B cell (primary cell): ENCODE measurements around the gene PPP3CA. TPM values are rescaled to one million over a fixed set of nuclear protein-coding genes. Genes with fewer than 3 reads are reported as not detected.

ENCODE experiments used
- ATAC-seq: fragments of 200-7000 bp; cut with Tn5 transposase; one replicate; pipeline ENCODE4 v1.10.0; 2021; ENCODE audit warnings: low read depth, mild to moderate bottlenecking, moderate number of reproducible peaks, moderate library complexity
- CTCF ChIA-PET: fragments of 350-600 bp; sonication (Branson Sonifier 250); formaldehyde crosslinking; loops from one replicate; lab custom pipeline; 2021; ENCODE audit warnings: antibody characterized with exemption, inconsistent platforms; lab: Charles Lee
- POLR2A ChIA-PET: fragments of 350-600 bp; sonication (Branson Sonifier 250); formaldehyde crosslinking; loops from one replicate; lab custom pipeline; 2021; ENCODE audit warnings: antibody characterized with exemption; lab: Charles Lee
- DNase-seq: peaks from one replicate; pipeline ENCODE4 v3.0.0; 2013
- H2AFZ ChIP-seq: 2 replicates; pipeline ENCODE4 v1.6.1; 2012; ENCODE audit warnings: mild to moderate bottlenecking, low read depth, low read length; ENCODE audit not compliant: insufficient read depth, poor library complexity, severe bottlenecking
- H3K27ac ChIP-seq, 2 donors: 1 replicate in 1 of 2; 2 replicates in 1 of 2; pipeline ENCODE4 v1.5.1; 2012 to 2013; ENCODE audit warnings: low read length in 2 of 2, mild to moderate bottlenecking in 2 of 2, moderate library complexity in 1 of 2
- H3K27me3 ChIP-seq, 4 experiments: fragments of 200-600 bp in 1 of 4; sonication (generic) in 1 of 4; replicated peaks in 1 of 4; 1 replicate in 2 of 4; 2 replicates in 2 of 4; pipeline versions ENCODE4 v1.6.1 to v1.7.0; 2013 to 2016; ENCODE audit warnings: low read length in 3 of 4, mild to moderate bottlenecking in 2 of 4, mixed read lengths in 1 of 4, moderate library complexity in 1 of 4; ENCODE audit not compliant: insufficient read depth in 4 of 4, control insufficient read depth in 3 of 4; ENCODE audit errors: control extremely low read depth in 1 of 4
- H3K36me3 ChIP-seq, 2 experiments: replicated peaks in 1 of 2; 1 replicate in 1 of 2; 2 replicates in 1 of 2; pipeline versions ENCODE4 v1.6.1 to v1.7.1; 2013; ENCODE audit warnings: low read length in 1 of 2; ENCODE audit not compliant: insufficient read depth in 2 of 2, control insufficient read depth in 1 of 2; ENCODE audit errors: control extremely low read depth in 1 of 2, extremely low read depth in 1 of 2
- H3K4me1 ChIP-seq, 2 donors: fragments of 200-600 bp in 1 of 2; sonication (generic) in 1 of 2; 1 replicate in 1 of 2; 2 replicates in 1 of 2; pipeline versions ENCODE4 v1.5.1 to v1.6.1; 2013 to 2017; ENCODE audit warnings: low read length in 2 of 2; ENCODE audit not compliant: control insufficient read depth in 2 of 2, insufficient read depth in 2 of 2
- H3K4me2 ChIP-seq: replicated peaks from 2 replicates; pipeline ENCODE3; 2012; ENCODE audit warnings: mild to moderate bottlenecking, low read depth, low read length; ENCODE audit not compliant: poor library complexity, severe bottlenecking
- H3K4me3 ChIP-seq, 5 experiments: fragments of 200-600 bp in 1 of 5; sonication (generic) in 1 of 5; 1 replicate in 3 of 5; 2 replicates in 2 of 5; pipeline versions ENCODE4 v1.5.1 to v1.7.0; 2011 to 2016; ENCODE audit warnings: low read length in 4 of 5, mild to moderate bottlenecking in 4 of 5, low read depth in 2 of 5, control low read depth in 1 of 5, moderate library complexity in 1 of 5; ENCODE audit not compliant: insufficient read depth in 1 of 5; ENCODE audit errors: control extremely low read depth in 1 of 5, extremely low read depth in 1 of 5
- H3K79me2 ChIP-seq: fragments of 200-600 bp; sonication (generic); one replicate; pipeline ENCODE4 v1.6.0; 2016; ENCODE audit warnings: low read length; ENCODE audit not compliant: control insufficient read depth, insufficient read depth
- H3K9ac ChIP-seq: fragments of 200-600 bp; sonication (generic); 2 replicates; pipeline ENCODE4 v1.6.1; 2017; ENCODE audit warnings: mild to moderate bottlenecking, low read length, moderate library complexity
- H3K9me3 ChIP-seq, 3 donors: one replicate each; pipeline versions ENCODE4 v1.6.1 to v1.7.1; 2013; ENCODE audit warnings: low read length in 2 of 3; ENCODE audit not compliant: control insufficient read depth in 2 of 3, insufficient read depth in 1 of 3; ENCODE audit errors: control extremely low read depth in 1 of 3
- H4K20me1 ChIP-seq: 2 replicates; pipeline ENCODE4 v1.6.0; 2012; ENCODE audit warnings: mild to moderate bottlenecking, low read length; ENCODE audit not compliant: insufficient read depth, control insufficient read depth, poor library complexity, severe bottlenecking
- H3K27ac Mint-ChIP-seq: one replicate; pipeline ENCODE4 v1.8.0; 2021; ENCODE audit warnings: mixed read lengths
- H3K27me3 Mint-ChIP-seq: one replicate; pipeline ENCODE4 v1.8.0; 2021; ENCODE audit warnings: mixed read lengths
- H3K4me1 Mint-ChIP-seq: one replicate; pipeline ENCODE4 v1.8.0; 2021; ENCODE audit warnings: mixed read lengths
- H3K4me3 Mint-ChIP-seq: one replicate; pipeline ENCODE4 v1.8.0; 2021; ENCODE audit warnings: mixed read lengths
- H3K9me3 Mint-ChIP-seq: one replicate; pipeline ENCODE4 v1.8.0; 2022; ENCODE audit warnings: mixed read lengths; ENCODE audit not compliant: insufficient read depth
- EZH2 ChIP-seq: IDR thresholded peaks from 2 replicates; pipeline ENCODE4 v1.6.1; 2012; ENCODE audit warnings: borderline replicate concordance, low read depth, mild to moderate bottlenecking, moderate library complexity, low read length; ENCODE audit not compliant: insufficient read depth, poor library complexity, severe bottlenecking
- WGBS: methylation state at CpG from one replicate; pipeline ENCODE4 v1.1.5; 2013; ENCODE audit warnings: missing lambda C conversion rate; ENCODE audit not compliant: insufficient coverage; 5-methylcytosine and 5-hydroxymethylcytosine counted together
- intact Hi-C: fragments of 100-400 bp; cut with micrococcal nuclease; formaldehyde crosslinking; loops from one replicate; pipeline ENCODE4 v1.10.0; 2022
- polyA plus RNA-seq: library from polyadenylated mRNA; depleted of rRNA; stranded (reverse); fragments of >200 nt; gene quantifications from 2 replicates; pipeline ENCODE4 v1.2.3, GENCODE V29; 2012
- total RNA-seq, 2 donors: library from RNA; stranded (reverse); fragments of 120-200 nt in 1 of 2; gene quantifications; 1 replicate in 1 of 2; 2 replicates in 1 of 2; pipeline versions ENCODE4 v1.2.3 to v1.2.4, GENCODE V29; 2013 to 2022
- TF ChIP-seq, protein P1 (sequence below): fragments of 200-600 bp; IDR thresholded peaks from one replicate; pipeline ENCODE4 v1.8.0; 2022; ENCODE audit warnings: antibody characterized with exemption, mild to moderate bottlenecking

The PPP3CA gene
- total and polyA plus RNA-seq, 2 donors (not counting 1 experiment from before 2014, with no cell fraction given), result 14.3 to 85.1 TPM

DNA sequence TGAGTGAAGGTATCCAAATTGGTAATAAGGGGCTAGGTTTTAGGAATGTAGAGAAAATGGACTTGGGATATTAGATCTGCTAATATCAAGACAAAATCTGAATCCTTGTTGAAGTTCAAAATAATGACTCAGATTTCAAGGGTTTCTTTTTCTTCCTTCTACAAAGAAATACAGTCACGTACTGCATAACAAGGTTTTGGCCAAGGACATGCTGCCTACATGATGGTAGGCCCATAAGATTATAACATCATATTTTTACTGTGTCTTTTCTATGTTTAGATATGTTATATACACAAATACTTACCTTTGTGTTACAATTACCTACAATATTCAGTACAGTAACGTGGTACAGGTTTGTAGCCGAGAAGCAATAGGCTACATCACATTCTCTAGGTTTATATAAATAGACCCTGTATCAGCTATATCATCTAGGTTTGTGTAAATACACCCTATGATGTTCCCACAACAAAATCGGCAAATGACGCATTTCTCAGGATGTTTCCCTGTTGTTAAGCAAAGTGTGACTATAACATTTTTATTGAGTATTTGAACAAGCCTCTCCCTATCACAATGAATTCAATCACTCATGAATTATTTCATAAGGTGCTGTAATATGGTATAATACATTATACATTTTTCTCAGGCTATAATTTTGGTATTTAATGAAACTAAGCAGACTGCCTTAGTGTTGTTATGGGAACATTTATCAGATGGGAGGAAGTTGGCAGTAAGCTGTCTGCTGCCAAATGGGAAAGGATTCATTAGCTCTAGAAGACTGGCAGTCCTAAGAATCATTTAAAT is 186.3 kb downstream of the PPP3CA start:
- H3K4me2 ChIP-seq, result no peak overlapping the region
- H3K27me3 ChIP-seq, result no peaks in the 10 kb centered on the region
- peaks cover 32% of the 10 kb centered on the region for H3K79me2 ChIP-seq
- peaks cover 1 to 2% of the 10 kb centered on the region in 2 experiments for H3K36me3 ChIP-seq
- H3K9ac ChIP-seq, result no peak overlapping the region
- no CpG with 5 or more reads among the region's 5 CpGs for WGBS
- Mint-ChIP-seq H3K27me3 (no peaks in the 10 kb centered on the region), H3K4me3 (no peak overlapping the region), H3K27ac (no peak overlapping the region), H3K9me3 (peaks cover 2% of the 10 kb centered on the region), H3K4me1 (peaks cover 55% of the 10 kb centered on the region)
- DNase-seq, result no peak
- ChIA-PET CTCF (no interaction called here), POLR2A (no interaction called here)
- intact Hi-C loops, result loop anchor here (10.0 kb wide), 1 partner anchor 634 kb away; the partner anchor contains the start of gene BANK1
- peaks cover 11% of the 10 kb centered on the region for H4K20me1 ChIP-seq
- no peaks in the 10 kb centered on the region for H3K9me3 ChIP-seq
- no peak for ATAC-seq
- no peak overlapping the region for H3K4me3 ChIP-seq
- TF ChIP-seq, protein P1, sequence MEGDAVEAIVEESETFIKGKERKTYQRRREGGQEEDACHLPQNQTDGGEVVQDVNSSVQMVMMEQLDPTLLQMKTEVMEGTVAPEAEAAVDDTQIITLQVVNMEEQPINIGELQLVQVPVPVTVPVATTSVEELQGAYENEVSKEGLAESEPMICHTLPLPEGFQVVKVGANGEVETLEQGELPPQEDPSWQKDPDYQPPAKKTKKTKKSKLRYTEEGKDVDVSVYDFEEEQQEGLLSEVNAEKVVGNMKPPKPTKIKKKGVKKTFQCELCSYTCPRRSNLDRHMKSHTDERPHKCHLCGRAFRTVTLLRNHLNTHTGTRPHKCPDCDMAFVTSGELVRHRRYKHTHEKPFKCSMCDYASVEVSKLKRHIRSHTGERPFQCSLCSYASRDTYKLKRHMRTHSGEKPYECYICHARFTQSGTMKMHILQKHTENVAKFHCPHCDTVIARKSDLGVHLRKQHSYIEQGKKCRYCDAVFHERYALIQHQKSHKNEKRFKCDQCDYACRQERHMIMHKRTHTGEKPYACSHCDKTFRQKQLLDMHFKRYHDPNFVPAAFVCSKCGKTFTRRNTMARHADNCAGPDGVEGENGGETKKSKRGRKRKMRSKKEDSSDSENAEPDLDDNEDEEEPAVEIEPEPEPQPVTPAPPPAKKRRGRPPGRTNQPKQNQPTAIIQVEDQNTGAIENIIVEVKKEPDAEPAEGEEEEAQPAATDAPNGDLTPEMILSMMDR, result no peak
- TF ChIP-seq EZH2, result no peak
- no peak overlapping the region for H3K27ac ChIP-seq
- H2AFZ ChIP-seq, result no peak overlapping the region
- H3K4me1 ChIP-seq, result peaks cover 18% of the 10 kb centered on the region in 2 donors

DNA sequence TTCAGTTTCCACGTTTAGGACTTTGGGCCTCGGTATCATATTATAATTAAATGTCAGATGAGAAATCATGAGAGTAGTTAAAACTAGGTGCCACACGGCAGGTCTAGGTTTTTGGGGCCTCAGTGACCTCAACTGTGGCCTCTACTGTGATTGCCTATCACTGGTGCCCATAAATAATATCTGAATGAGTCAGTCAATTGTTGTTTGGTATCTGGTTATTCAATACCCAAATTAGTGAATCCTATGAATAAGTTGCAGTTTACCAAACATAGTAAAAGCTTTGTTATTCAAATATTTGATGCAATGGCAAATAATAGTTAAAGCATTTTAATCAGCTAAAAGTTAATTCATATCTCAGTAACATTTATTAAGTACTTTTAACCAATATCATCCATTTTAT is 188.8 kb downstream of the PPP3CA start:
- Histone ChIP-seq H4K20me1 (peaks cover 18% of the 10 kb centered on the region), H3K4me2 (no peak overlapping the region), H3K9ac (no peak overlapping the region), H3K27me3 (no peaks in the 10 kb centered on the region), H2AFZ (no peak overlapping the region), H3K4me3 (no peak overlapping the region), H3K9me3 (no peaks in the 10 kb centered on the region), H3K36me3 (peaks cover 4% of the 10 kb centered on the region in 2 experiments), H3K4me1 (peaks cover 25 to 30% of the 10 kb centered on the region in 2 donors), H3K79me2 (peaks cover 47% of the 10 kb centered on the region), H3K27ac (no peak overlapping the region)
- POLR2A ChIA-PET, result no interaction called here
- H3K27me3 Mint-ChIP-seq, result no peaks in the 10 kb centered on the region
- peaks cover 66% of the 10 kb centered on the region for H3K4me1 Mint-ChIP-seq
- ATAC-seq (no peak), DNase-seq (no peak)
- TF ChIP-seq EZH2, result no peak
- TF ChIP-seq, protein P1, result no peak
- H3K9me3 Mint-ChIP-seq, result peaks cover 2% of the 10 kb centered on the region
- WGBS, result 100% methylated on average over 1 of the region's 3 CpGs
- CTCF ChIA-PET, result interaction anchor here (1.4 kb wide), 1 partner anchor 11 kb away, joined by 4 read pairs; no protein-coding TSS in a partner anchor
- intact Hi-C loops, result no loop called here
- H3K4me3 Mint-ChIP-seq, result no peak overlapping the region
- H3K27ac Mint-ChIP-seq, result peak overlapping the region; percentile 29
